ENCODE measurements around the gene DDX51.

Gene DDX51

GRCh38 chr12:132146772-132147422 is 2.8 kb upstream of the DDX51 start:
- Histone ChIP-seq H3K14ac (ENCODE audit: low read length) (no peak overlapping the region), H3K4me2 (ENCODE audit: low read length) (no peak overlapping the region), H3K23ac (ENCODE audit: low read length) (no peak overlapping the region), H2BK12ac (ENCODE audit: low read length) (no peak overlapping the region), H3K4me1 (ENCODE audit: control insufficient read depth in 1 of 2, insufficient read depth in 2 of 2, low read length in 2 of 2) (peaks cover 10 to 16% of the 10 kb centered on the region in 2 experiments), H3K79me1 (ENCODE audit: low read length) (peaks cover 2% of the 10 kb centered on the region), H3K9me3 (ENCODE audit: insufficient read depth, low read depth, low read length) (peaks cover 2% of the 10 kb centered on the region), H3K27ac (ENCODE audit: low read depth, low read length) (no peak overlapping the region), H3K27me3 (ENCODE audit: insufficient read depth, low read length) (no peaks in the 10 kb centered on the region), H4K91ac (ENCODE audit: low read depth, low read length) (no peak overlapping the region), H3K4me3 (ENCODE audit: low read depth, low read length) (no peak overlapping the region), H4K8ac (ENCODE audit: low read depth, low read length) (no peak overlapping the region), H3K79me2 (ENCODE audit: control insufficient read depth, insufficient read depth, low read length, poor library complexity) (peaks cover 6% of the 10 kb centered on the region), H3K9ac (ENCODE audit: low read length) (no peak overlapping the region), H3K4ac (ENCODE audit: low read depth, low read length) (no peak overlapping the region), H2AFZ (ENCODE audit: insufficient read depth, low read length, poor library complexity) (no peak overlapping the region), H3K36me3 (ENCODE audit: control insufficient read depth in 1 of 2, insufficient read depth in 2 of 2, low read length in 2 of 2) (peaks cover 38 to 41% of the 10 kb centered on the region in 2 experiments), H3K18ac (ENCODE audit: low read length) (peak overlapping the region; percentile 5), H2BK120ac (ENCODE audit: insufficient read depth, low read length, poor library complexity) (no peak overlapping the region), H4K12ac (ENCODE audit: low read depth, low read length) (no peak overlapping the region), H2BK5ac (ENCODE audit: low read depth, low read length, poor library complexity) (no peak overlapping the region), H2AK5ac (ENCODE audit: low read length) (no peak overlapping the region)
- no peak for DNase-seq
- no CpG with 5 or more reads among the region's 19 CpGs for WGBS (ENCODE audit: extremely low coverage, insufficient coverage, insufficient read length)

- H3K27ac ChIP-seq (ENCODE audit: low read depth, low read length), result no peak overlapping the region
- no peak overlapping the region for H3K23ac ChIP-seq (ENCODE audit: low read length)
- H3K4me3 ChIP-seq (ENCODE audit: low read depth, low read length), result no peak overlapping the region
- peaks cover 2% of the 10 kb centered on the region for H3K9me3 ChIP-seq (ENCODE audit: insufficient read depth, low read depth, low read length)
- no peaks in the 10 kb centered on the region for H3K27me3 ChIP-seq (ENCODE audit: insufficient read depth, low read length)
- no CpG with 5 or more reads among the region's 24 CpGs for WGBS (ENCODE audit: extremely low coverage, insufficient coverage, insufficient read length)
- H3K79me1 ChIP-seq (ENCODE audit: low read length), result peaks cover 2% of the 10 kb centered on the region
- peaks cover 40 to 42% of the 10 kb centered on the region in 2 experiments for H3K36me3 ChIP-seq (ENCODE audit: control insufficient read depth in 1 of 2, insufficient read depth in 2 of 2, low read length in 2 of 2)
- no peak overlapping the region for H3K9ac ChIP-seq (ENCODE audit: low read length)
- H3K79me2 ChIP-seq (ENCODE audit: control insufficient read depth, insufficient read depth, low read length, poor library complexity), result peaks cover 6% of the 10 kb centered on the region
- H2BK12ac ChIP-seq (ENCODE audit: low read length), result no peak overlapping the region
- no peak overlapping the region for H3K14ac ChIP-seq (ENCODE audit: low read length)
- no peak overlapping the region for H2BK5ac ChIP-seq (ENCODE audit: low read depth, low read length, poor library complexity)
- no peak overlapping the region for H2AFZ ChIP-seq (ENCODE audit: insufficient read depth, low read length, poor library complexity)
- no peak overlapping the region for H2AK5ac ChIP-seq (ENCODE audit: low read length)
- no peak overlapping the region for H4K91ac ChIP-seq (ENCODE audit: low read depth, low read length)
- H3K18ac ChIP-seq (ENCODE audit: low read length), result no peak overlapping the region
- H3K4me2 ChIP-seq (ENCODE audit: low read length), result no peak overlapping the region
- H3K4ac ChIP-seq (ENCODE audit: low read depth, low read length), result no peak overlapping the region
- H3K4me1 ChIP-seq (ENCODE audit: control insufficient read depth in 1 of 2, insufficient read depth in 2 of 2, low read length in 2 of 2), result peaks cover 10 to 16% of the 10 kb centered on the region in 2 experiments
- no peak overlapping the region for H4K8ac ChIP-seq (ENCODE audit: low read depth, low read length)
- no peak overlapping the region for H2BK120ac ChIP-seq (ENCODE audit: insufficient read depth, low read length, poor library complexity)
- no peak for DNase-seq
- no peak overlapping the region for H4K12ac ChIP-seq (ENCODE audit: low read depth, low read length)
Measured at GRCh38 chr12:132146098-132146497, 2.0 kb upstream of the DDX51 start.

- Histone ChIP-seq H3K4ac (ENCODE audit: low read depth, low read length) (no peak overlapping the region), H2BK5ac (ENCODE audit: low read depth, low read length, poor library complexity) (no peak overlapping the region), H3K79me2 (ENCODE audit: control insufficient read depth, insufficient read depth, low read length, poor library complexity) (peaks cover 6% of the 10 kb centered on the region), H4K12ac (ENCODE audit: low read depth, low read length) (no peak overlapping the region), H2AFZ (ENCODE audit: insufficient read depth, low read length, poor library complexity) (no peak overlapping the region), H3K27ac (ENCODE audit: low read depth, low read length) (no peak overlapping the region), H4K8ac (ENCODE audit: low read depth, low read length) (peak overlapping the region; percentile 32), H2BK120ac (ENCODE audit: insufficient read depth, low read length, poor library complexity) (no peak overlapping the region), H4K91ac (ENCODE audit: low read depth, low read length) (no peak overlapping the region), H2AK5ac (ENCODE audit: low read length) (no peak overlapping the region), H3K14ac (ENCODE audit: low read length) (no peak overlapping the region), H3K79me1 (ENCODE audit: low read length) (peaks cover 2% of the 10 kb centered on the region), H3K23ac (ENCODE audit: low read length) (no peak overlapping the region), H2BK12ac (ENCODE audit: low read length) (no peak overlapping the region), H3K27me3 (ENCODE audit: insufficient read depth, low read length) (no peaks in the 10 kb centered on the region), H3K36me3 (ENCODE audit: control insufficient read depth in 1 of 2, insufficient read depth in 2 of 2, low read length in 2 of 2) (peaks cover 44 to 50% of the 10 kb centered on the region in 2 experiments), H3K18ac (ENCODE audit: low read length) (no peak overlapping the region), H3K9ac (ENCODE audit: low read length) (no peak overlapping the region), H3K9me3 (ENCODE audit: insufficient read depth, low read depth, low read length) (peaks cover 2% of the 10 kb centered on the region), H3K4me2 (ENCODE audit: low read length) (peak overlapping the region; percentile 96), H3K4me1 (ENCODE audit: control insufficient read depth in 1 of 2, insufficient read depth in 2 of 2, low read length in 2 of 2) (peaks cover 10 to 16% of the 10 kb centered on the region in 2 experiments), H3K4me3 (ENCODE audit: low read depth, low read length) (peak overlapping the region; percentile 97)
- DNase-seq, result no peak
- WGBS (ENCODE audit: extremely low coverage, insufficient coverage, insufficient read length), result no CpG with 5 or more reads among the region's 7 CpGs
Measured at GRCh38 chr12:132145334-132145733, 1.2 kb upstream of the DDX51 start.

- H2BK12ac ChIP-seq (ENCODE audit: low read length), result no peak overlapping the region
- peaks cover 6% of the 10 kb centered on the region for H3K79me2 ChIP-seq (ENCODE audit: control insufficient read depth, insufficient read depth, low read length, poor library complexity)
- peak overlapping the region; percentile 51 for H4K12ac ChIP-seq (ENCODE audit: low read depth, low read length)
- H3K9me3 ChIP-seq (ENCODE audit: insufficient read depth, low read depth, low read length), result peaks cover 5% of the 10 kb centered on the region
- peak overlapping the region; percentile 91 for H3K4ac ChIP-seq (ENCODE audit: low read depth, low read length)
- peak overlapping the region; percentile 27 for H2AK5ac ChIP-seq (ENCODE audit: low read length)
- H3K4me2 ChIP-seq (ENCODE audit: low read length), result peak overlapping the region; percentile 96
- H3K9ac ChIP-seq (ENCODE audit: low read length), result peak overlapping the region; percentile 87
- peaks cover 2% of the 10 kb centered on the region for H3K79me1 ChIP-seq (ENCODE audit: low read length)
- H2BK5ac ChIP-seq (ENCODE audit: low read depth, low read length, poor library complexity), result no peak overlapping the region
- H3K14ac ChIP-seq (ENCODE audit: low read length), result peak overlapping the region; percentile 96
- no peaks in the 10 kb centered on the region for H3K27me3 ChIP-seq (ENCODE audit: insufficient read depth, low read length)
- H3K4me1 ChIP-seq (ENCODE audit: control insufficient read depth in 1 of 2, insufficient read depth in 2 of 2, low read length in 2 of 2), result peaks cover 10 to 16% of the 10 kb centered on the region in 2 experiments
- peak overlapping the region; percentile 99 for H4K8ac ChIP-seq (ENCODE audit: low read depth, low read length)
- H3K27ac ChIP-seq (ENCODE audit: low read depth, low read length), result no peak overlapping the region
- DNase-seq, result no peak
- H2BK120ac ChIP-seq (ENCODE audit: insufficient read depth, low read length, poor library complexity), result no peak overlapping the region
- H3K36me3 ChIP-seq (ENCODE audit: control insufficient read depth in 1 of 2, insufficient read depth in 2 of 2, low read length in 2 of 2), result peaks cover 50 to 55% of the 10 kb centered on the region in 2 experiments
- H3K23ac ChIP-seq (ENCODE audit: low read length), result no peak overlapping the region
- peak overlapping the region; percentile 75 for H4K91ac ChIP-seq (ENCODE audit: low read depth, low read length)
- H3K18ac ChIP-seq (ENCODE audit: low read length), result peak overlapping the region; percentile 15
- H3K4me3 ChIP-seq (ENCODE audit: low read depth, low read length), result peak overlapping the region; percentile 97
- WGBS (ENCODE audit: extremely low coverage, insufficient coverage, insufficient read length), result no CpG with 5 or more reads among the region's 17 CpGs
- H2AFZ ChIP-seq (ENCODE audit: insufficient read depth, low read length, poor library complexity), result peak overlapping the region; percentile 95
Measured at GRCh38 chr12:132144810-132145168, 670 bp upstream of the DDX51 start.
